ENCODE results near the gene SLC9B2. TPM values are rescaled to one million over a fixed set of nuclear protein-coding genes. Genes with fewer than 3 reads are reported as not detected.

SLC9B2 gene
- total RNA-seq, 1 donor from 2014 or later, result 2.3 TPM

GRCh38 chr4:103075894-103076746 is 441 bp downstream of the SLC9B2 start:
- peak; percentile 75 for DNase-seq
- Histone ChIP-seq H3K27me3 (ENCODE audit: low read depth) (no peaks in the 10 kb centered on the region), H3K27ac (replicated peaks) (peak overlapping the region; percentile 86), H3K4me3 (peak overlapping the region; percentile 79), H3K9me3 (replicated peaks) (no peaks in the 10 kb centered on the region), H3K4me1 (peaks cover 28% of the 10 kb centered on the region), H3K36me3 (peaks cover 15% of the 10 kb centered on the region)
- TF ChIP-seq CTCF (IDR thresholded peaks at IDR 0.05; ENCODE audit: borderline replicate concordance), result no peak
- intact Hi-C loops (cut with micrococcal nuclease), result no loop called here

DNA sequence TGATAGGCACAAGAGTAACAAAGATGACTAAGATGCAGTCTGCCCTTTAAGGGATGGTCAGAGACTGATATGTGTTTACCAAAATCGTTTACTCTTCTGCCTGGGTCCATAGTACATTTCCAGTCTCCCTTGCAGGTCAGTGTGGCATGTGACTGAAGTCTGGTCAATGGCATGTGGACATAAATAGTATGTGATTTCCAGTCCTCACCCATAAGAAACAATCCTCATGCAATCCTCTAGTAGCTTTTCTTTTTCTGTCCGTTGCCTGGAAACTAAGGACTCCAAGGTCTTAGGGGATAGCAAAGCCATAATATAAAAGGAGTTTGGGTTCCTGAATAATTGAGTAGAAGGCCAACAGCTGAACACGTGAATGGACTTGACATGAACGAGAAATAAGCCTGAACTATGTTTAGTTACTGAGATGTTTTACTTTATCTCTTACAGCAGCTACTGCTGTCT is 1.1 kb downstream of the SLC9B2 start:
- H3K27me3 ChIP-seq (ENCODE audit: low read depth), result no peaks in the 10 kb centered on the region
- TF ChIP-seq CTCF (IDR thresholded peaks at IDR 0.05; ENCODE audit: borderline replicate concordance), result no peak
- no peak for DNase-seq
- peaks cover 8% of the 10 kb centered on the region for H3K36me3 ChIP-seq
- peak overlapping the region; percentile 86 for H3K27ac ChIP-seq (replicated peaks)
- H3K9me3 ChIP-seq (replicated peaks), result no peaks in the 10 kb centered on the region
- peak overlapping the region; percentile 79 for H3K4me3 ChIP-seq
- intact Hi-C loops (cut with micrococcal nuclease), result no loop called here
- peaks cover 28% of the 10 kb centered on the region for H3K4me1 ChIP-seq

GRCh38 chr4:103074744-103075434 is 1.7 kb downstream of the SLC9B2 start:
- Histone ChIP-seq H3K4me1 (peaks cover 28% of the 10 kb centered on the region), H3K36me3 (peaks cover 6% of the 10 kb centered on the region), H3K27ac (replicated peaks) (no peak overlapping the region), H3K27me3 (ENCODE audit: low read depth) (no peaks in the 10 kb centered on the region), H3K9me3 (replicated peaks) (no peaks in the 10 kb centered on the region), H3K4me3 (peak overlapping the region; percentile 79)
- no peak for DNase-seq
- intact Hi-C loops (cut with micrococcal nuclease), result no loop called here
- TF ChIP-seq CTCF (IDR thresholded peaks at IDR 0.05; ENCODE audit: borderline replicate concordance), result no peak

- no peaks in the 10 kb centered on the region for H3K27me3 ChIP-seq (ENCODE audit: low read depth)
- no peak for DNase-seq
- intact Hi-C loops (cut with micrococcal nuclease), result no loop called here
- TF ChIP-seq CTCF (IDR thresholded peaks at IDR 0.05; ENCODE audit: borderline replicate concordance), result no peak
- H3K9me3 ChIP-seq (replicated peaks), result no peaks in the 10 kb centered on the region
- H3K4me1 ChIP-seq, result peaks cover 28% of the 10 kb centered on the region
- peaks cover 2% of the 10 kb centered on the region for H3K36me3 ChIP-seq
- no peak overlapping the region for H3K4me3 ChIP-seq
- no peak overlapping the region for H3K27ac ChIP-seq (replicated peaks)
Observed at GRCh38 chr4:103073792-103074438, 2.6 kb downstream of the SLC9B2 start.

DNA sequence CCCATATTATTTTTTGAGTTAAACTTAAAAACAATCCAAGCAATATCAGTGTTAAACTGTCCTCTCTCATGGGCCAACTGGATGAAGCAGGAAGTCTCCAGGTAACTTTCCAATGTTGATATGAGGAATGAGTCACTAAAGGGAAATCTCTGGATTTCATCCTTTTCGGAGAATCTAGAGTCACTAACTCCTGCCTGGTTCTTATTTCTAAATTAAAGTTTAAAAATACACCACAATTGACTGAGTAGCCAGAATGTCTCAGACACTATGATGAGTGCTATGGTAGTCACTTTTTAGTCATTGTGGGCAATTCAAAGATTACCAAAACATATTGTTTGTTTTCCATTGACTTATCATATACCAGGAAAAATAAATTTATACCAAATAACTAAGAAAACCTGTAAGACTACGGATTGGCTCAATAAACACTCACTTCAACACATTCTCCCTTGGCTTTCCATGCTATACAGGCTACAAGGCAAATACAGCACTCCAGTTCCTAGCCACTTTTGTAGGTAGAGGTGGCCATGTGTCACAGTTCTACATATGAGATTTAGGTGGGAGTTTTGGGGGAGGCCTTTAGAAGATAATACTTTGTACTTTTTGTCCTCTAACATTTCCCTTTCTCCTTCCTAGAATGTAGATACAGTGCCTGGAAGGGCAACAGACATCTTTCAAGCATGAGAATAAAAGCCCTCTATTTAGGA is 8.6 kb downstream of the SLC9B2 start:
- no peaks in the 10 kb centered on the region for H3K36me3 ChIP-seq
- no peak overlapping the region for H3K27ac ChIP-seq (replicated peaks)
- no peak for TF ChIP-seq CTCF (IDR thresholded peaks at IDR 0.05; ENCODE audit: borderline replicate concordance)
- no peak for DNase-seq
- no peaks in the 10 kb centered on the region for H3K4me1 ChIP-seq
- H3K9me3 ChIP-seq (replicated peaks), result no peaks in the 10 kb centered on the region
- H3K27me3 ChIP-seq (ENCODE audit: low read depth), result no peaks in the 10 kb centered on the region
- intact Hi-C loops (cut with micrococcal nuclease), result no loop called here
- no peak overlapping the region for H3K4me3 ChIP-seq
